Activated naive CD4-positive, alpha-beta T cell treated with anti-CD3 and anti-CD28 coated beads, Interleukin-2, amount 50 U/mL, for 72 hours (primary cell): ENCODE data around the gene ANKFY1. TPM values are rescaled to one million over a fixed set of nuclear protein-coding genes. Genes with fewer than 3 reads are reported as not detected.
"Not testable (repeated sequence)": the region's sequence is repeated elsewhere in the genome, so short reads cannot be mapped to it uniquely, and the experiment has no call there.

Experiments
- ATAC-seq, 2 donors: fragments of 150-1000 bp; cut with Tn5 transposase; 2 replicates each; pipeline ENCODE4 v1.10.0; 2021; ENCODE audit warnings: mild to moderate bottlenecking in 2 of 2, moderate library complexity in 2 of 2
- DNase-seq, 2 donors: peaks; one replicate each; pipeline ENCODE4 v3.0.0; 2021 to 2022; ENCODE audit warnings: low spot score in 2 of 2
- H3K27ac Mint-ChIP-seq, 2 donors: one replicate each; pipeline ENCODE4 v1.8.0; 2022; ENCODE audit warnings: mild to moderate bottlenecking in 2 of 2, mixed read lengths in 2 of 2
- H3K36me3 Mint-ChIP-seq, 2 donors: one replicate each; pipeline ENCODE4 v1.8.0; 2022; ENCODE audit warnings: mixed read lengths in 2 of 2
- H3K9me3 Mint-ChIP-seq, 2 donors: one replicate each; pipeline ENCODE4 v1.8.0; 2022; ENCODE audit warnings: mixed read lengths in 2 of 2
- total RNA-seq, 2 donors: library from RNA; stranded (reverse); gene quantifications; one replicate each; pipeline ENCODE4 v1.2.3, GENCODE V29; 2022

The ANKFY1 gene
- total RNA-seq, 2 donors from 2014 or later: 52.8 to 54.0 TPM

- Mint-ChIP-seq H3K36me3 (peaks cover 8 to 19% of the 10 kb centered on the region in 2 donors), H3K9me3 (no peaks in the 10 kb centered on the region), H3K27ac (peak overlapping the region; percentile 76 to 100)
- DNase-seq (peak in 1 of 2 donors; percentile 30), ATAC-seq (peak; percentile 0 to 11)
Measured at GRCh38 chr17:4142107-4142900, 121.5 kb downstream of the ANKFY1 start.

DNA sequence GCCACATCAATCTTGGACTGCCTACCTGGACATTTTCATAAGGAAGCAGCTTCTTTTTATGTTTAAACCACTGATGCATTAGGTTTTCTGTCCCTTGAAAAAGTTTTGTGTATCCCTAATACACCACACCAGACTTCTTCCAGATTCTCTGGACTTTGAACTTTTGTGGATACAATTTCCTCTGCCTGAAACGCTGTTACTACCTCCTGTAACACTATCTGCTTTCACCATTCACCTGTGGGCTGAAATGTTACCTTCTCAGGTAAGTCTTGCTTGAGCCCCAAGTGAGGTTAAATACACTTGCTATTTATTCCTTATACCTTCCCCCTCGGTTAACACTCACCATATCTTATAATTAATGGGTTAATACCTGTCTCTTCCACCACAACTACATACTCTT lies 123.7 kb downstream of the ANKFY1 start:
- Mint-ChIP-seq H3K27ac (peak overlapping the region in 1 of 2 donors; percentile 45), H3K9me3 (no peaks in the 10 kb centered on the region), H3K36me3 (peaks cover 8 to 19% of the 10 kb centered on the region in 2 donors)
- DNase-seq (no peak), ATAC-seq (no peak)

GRCh38 chr17:4138906-4139526 lies 124.8 kb downstream of the ANKFY1 start:
- H3K36me3 Mint-ChIP-seq: peaks cover 4 to 15% of the 10 kb centered on the region in 2 donors
- ATAC-seq: not testable (repeated sequence)

DNA sequence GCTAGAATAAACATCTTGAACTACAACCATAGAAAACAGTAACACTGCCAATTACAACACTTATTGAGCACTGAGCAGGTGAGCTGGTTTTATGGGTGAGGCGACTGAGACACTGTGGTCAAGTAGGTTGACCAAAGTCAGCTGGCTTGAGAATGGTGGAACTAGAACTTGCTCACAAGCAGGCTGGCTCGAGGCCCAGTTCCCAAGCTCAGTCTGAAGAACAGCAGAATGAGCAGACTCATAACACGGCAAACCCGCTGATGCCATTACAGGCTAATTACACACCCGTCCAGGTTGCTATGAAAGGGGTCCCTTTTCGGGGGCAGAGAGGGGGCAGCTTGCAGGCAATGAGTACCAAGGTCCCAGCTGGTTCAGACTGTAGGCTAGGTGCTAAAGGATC lies 127.4 kb downstream of the ANKFY1 start:
- peak overlapping the region in 1 of 2 donors; percentile 66 for H3K27ac Mint-ChIP-seq
- ATAC-seq (no peak), DNase-seq (no peak)
- no peaks in the 10 kb centered on the region for H3K36me3 Mint-ChIP-seq
- H3K9me3 Mint-ChIP-seq: no peaks in the 10 kb centered on the region

More at GRCh38 chr17:4138906-4139526, 124.8 kb downstream of the ANKFY1 start:
- not testable (repeated sequence) for H3K27ac Mint-ChIP-seq, H3K9me3 Mint-ChIP-seq, DNase-seq

- no peak for ATAC-seq
- peak overlapping the region in 1 of 2 donors; percentile 40 for H3K27ac Mint-ChIP-seq
Measured at GRCh38 chr17:4135489-4135888, 128.3 kb downstream of the ANKFY1 start.

GRCh38 chr17:4134721-4135120 lies 129.1 kb downstream of the ANKFY1 start:
- H3K9me3 Mint-ChIP-seq: no peaks in the 10 kb centered on the region
- DNase-seq (no peak), ATAC-seq (no peak)
- peaks cover 4 to 12% of the 10 kb centered on the region in 2 donors for H3K36me3 Mint-ChIP-seq
- peak overlapping the region in 1 of 2 donors; percentile 79 for H3K27ac Mint-ChIP-seq

More at GRCh38 chr17:4135489-4135888, 128.3 kb downstream of the ANKFY1 start:
- Mint-ChIP-seq H3K9me3 (no peaks in the 10 kb centered on the region), H3K36me3 (peaks cover 2 to 6% of the 10 kb centered on the region in 2 donors)
- DNase-seq: no peak

GRCh38 chr17:4130715-4131114 lies 133.1 kb downstream of the ANKFY1 start:
- no peak for ATAC-seq
- DNase-seq: no peak
- H3K9me3 Mint-ChIP-seq: no peaks in the 10 kb centered on the region
- H3K27ac Mint-ChIP-seq: peak overlapping the region in 1 of 2 donors; percentile 73
- peaks cover 4 to 19% of the 10 kb centered on the region in 2 donors for H3K36me3 Mint-ChIP-seq

DNA sequence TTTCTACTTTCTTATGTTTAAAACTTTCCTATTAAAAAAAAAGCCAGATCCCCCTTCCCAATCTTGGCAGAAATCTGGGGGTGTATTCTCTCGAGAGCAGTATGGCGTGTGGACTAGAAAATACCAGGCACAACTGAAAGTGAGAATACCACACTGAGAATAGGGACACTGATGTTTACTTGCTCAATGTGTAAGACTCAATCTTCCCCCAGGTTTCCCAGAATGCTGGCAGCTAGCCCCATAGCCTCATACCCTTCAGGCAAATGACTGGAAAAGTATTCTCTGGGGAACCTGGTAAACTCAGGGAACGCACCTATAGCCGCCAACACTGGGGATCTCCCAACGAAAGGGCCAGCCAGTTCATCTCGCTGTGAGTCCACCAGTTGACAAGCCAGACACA lies 136.2 kb downstream of the ANKFY1 start:
- Mint-ChIP-seq H3K36me3 (peaks cover 4 to 19% of the 10 kb centered on the region in 2 donors), H3K9me3 (no peaks in the 10 kb centered on the region), H3K27ac (peak overlapping the region in 1 of 2 donors; percentile 66)
- ATAC-seq (no peak), DNase-seq (no peak)

DNA sequence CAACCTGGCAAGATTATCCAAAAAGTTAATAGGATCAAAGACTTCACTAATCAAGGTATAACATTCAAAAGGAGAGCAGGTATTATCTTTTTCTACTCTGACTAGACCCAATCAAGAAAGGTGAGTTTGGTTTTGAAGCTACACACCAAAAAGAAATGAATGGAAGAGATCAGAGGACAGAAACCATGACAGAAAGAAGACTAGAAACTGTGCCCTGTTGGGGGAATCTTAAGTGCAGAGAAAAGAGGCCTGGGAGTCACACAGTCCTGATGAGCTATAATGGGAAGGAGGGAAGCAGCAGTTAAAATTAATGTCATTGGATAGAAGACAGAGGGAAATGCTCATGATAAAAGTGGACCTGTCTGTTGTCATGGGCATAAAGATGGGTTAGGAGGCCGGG lies 138.2 kb downstream of the ANKFY1 start:
- peak overlapping the region; percentile 1 to 51 for H3K27ac Mint-ChIP-seq
- H3K36me3 Mint-ChIP-seq: peaks cover 2 to 14% of the 10 kb centered on the region in 2 donors
- H3K9me3 Mint-ChIP-seq: no peaks in the 10 kb centered on the region
- no peak for DNase-seq
- peak; percentile 39 to 52 for ATAC-seq

- ATAC-seq: no peak
- DNase-seq: no peak
- Mint-ChIP-seq H3K9me3 (no peaks in the 10 kb centered on the region), H3K36me3 (peaks cover 0 to 10% of the 10 kb centered on the region in 2 donors), H3K27ac (peak overlapping the region in 1 of 2 donors; percentile 51)
Measured at GRCh38 chr17:4124999-4125398, 138.8 kb downstream of the ANKFY1 start.

DNA sequence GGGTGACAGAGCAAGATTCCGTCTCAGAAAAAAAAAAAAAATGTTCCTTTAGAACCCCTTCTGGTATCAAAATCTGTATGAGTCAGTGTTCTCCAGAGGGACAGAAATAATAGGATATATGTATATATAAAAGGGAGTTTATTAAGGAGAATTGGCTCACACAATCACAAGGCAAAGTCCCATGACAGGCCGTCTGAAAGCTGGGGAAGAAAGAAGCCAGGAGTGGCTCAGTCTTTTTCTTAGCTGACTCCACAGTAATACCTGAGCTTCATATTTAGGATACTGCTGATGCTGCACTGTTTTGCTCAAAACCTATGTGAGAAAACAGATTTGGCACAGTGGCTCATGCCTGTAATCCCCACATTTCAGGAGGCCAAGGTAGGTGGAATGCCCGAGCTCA lies 143.4 kb downstream of the ANKFY1 start:
- DNase-seq (no peak), ATAC-seq (no peak)
- no peak overlapping the region for H3K27ac Mint-ChIP-seq
- no peaks in the 10 kb centered on the region for H3K36me3 Mint-ChIP-seq
- no peaks in the 10 kb centered on the region for H3K9me3 Mint-ChIP-seq

- Mint-ChIP-seq H3K36me3 (no peaks in the 10 kb centered on the region), H3K27ac (no peak overlapping the region), H3K9me3 (no peaks in the 10 kb centered on the region)
- no peak for ATAC-seq
- no peak for DNase-seq
Measured at GRCh38 chr17:4119299-4119698, 144.5 kb downstream of the ANKFY1 start.

DNA sequence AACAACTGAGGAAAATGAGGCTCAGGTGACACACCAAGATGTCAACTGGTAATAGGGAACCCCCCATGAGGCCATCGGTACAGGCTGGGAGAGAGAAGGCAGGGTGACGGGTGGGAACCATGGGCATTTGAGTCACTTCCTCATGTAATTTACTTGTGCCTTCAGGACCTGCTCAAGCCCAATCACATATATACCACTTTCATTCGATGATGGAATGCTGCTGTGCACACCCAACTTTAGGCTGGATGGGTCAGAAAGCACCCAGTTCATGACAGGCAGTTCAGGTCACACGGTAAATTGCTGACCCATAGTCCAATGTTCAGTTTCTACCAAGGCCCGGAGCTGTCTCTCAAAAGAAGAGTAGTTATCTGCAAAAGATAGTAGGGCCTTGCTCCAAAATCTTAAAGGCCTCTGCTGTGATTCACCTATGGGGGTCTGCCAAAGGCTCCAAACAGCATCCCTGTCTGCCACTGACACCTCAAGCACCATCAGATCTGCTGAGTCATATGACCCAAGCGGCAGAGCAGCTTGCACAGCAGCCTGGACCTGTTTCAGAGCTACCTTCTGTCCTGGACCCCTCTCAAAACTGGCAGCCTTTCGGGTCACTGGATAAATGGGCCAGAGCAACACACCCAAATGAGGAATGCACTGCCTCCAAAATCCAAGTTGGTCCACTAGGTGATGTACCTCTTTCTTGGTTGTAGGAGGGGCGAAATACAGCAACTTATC lies 145.6 kb downstream of the ANKFY1 start:
- H3K27ac Mint-ChIP-seq: peak overlapping the region in 1 of 2 donors; percentile 53
- DNase-seq: no peak

DNA sequence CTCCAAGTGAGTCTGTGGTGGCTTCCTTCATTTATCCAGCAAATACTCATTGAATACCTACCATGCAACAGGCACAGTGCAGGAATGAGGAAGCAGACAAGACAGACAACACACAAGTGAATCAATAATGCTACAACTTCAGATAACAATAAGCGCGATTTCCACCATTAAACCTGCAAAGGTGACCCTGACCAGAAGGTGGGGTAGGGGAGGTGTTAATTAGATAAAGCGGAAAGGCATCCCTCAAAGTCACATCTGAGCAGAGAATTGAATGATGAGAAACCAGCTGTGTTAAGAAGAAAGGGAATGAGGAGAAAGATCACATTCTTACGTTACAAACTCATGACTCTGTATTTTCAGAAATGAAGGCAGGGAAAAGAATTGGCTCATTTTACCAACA lies 147.3 kb downstream of the ANKFY1 start:
- Mint-ChIP-seq H3K27ac (no peak overlapping the region), H3K9me3 (no peaks in the 10 kb centered on the region), H3K36me3 (peaks cover 0 to 5% of the 10 kb centered on the region in 2 donors)
- no peak for ATAC-seq
- DNase-seq: no peak

More for the DNA sequence above, 145.6 kb downstream of the ANKFY1 start:
- Mint-ChIP-seq H3K36me3 (no peaks in the 10 kb centered on the region), H3K9me3 (no peaks in the 10 kb centered on the region)
- ATAC-seq: peak in 1 of 2 donors; percentile 26
